GM19452 (cell line): Measurements from ENCODE around the gene CNTD1.
"Not testable (repeated sequence)": the region's sequence is repeated elsewhere in the genome, so short reads cannot be mapped to it uniquely, and the experiment has no call there.

ENCODE experiments used
- ATAC-seq: cut with Tn5 transposase; IDR thresholded peaks from one replicate; pipeline ENCODE4 v1.9.1; 2021; ENCODE audit not compliant: unreplicated experiment

The CNTD1 gene, protein sequence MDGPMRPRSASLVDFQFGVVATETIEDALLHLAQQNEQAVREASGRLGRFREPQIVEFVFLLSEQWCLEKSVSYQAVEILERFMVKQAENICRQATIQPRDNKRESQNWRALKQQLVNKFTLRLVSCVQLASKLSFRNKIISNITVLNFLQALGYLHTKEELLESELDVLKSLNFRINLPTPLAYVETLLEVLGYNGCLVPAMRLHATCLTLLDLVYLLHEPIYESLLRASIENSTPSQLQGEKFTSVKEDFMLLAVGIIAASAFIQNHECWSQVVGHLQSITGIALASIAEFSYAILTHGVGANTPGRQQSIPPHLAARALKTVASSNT

DNA sequence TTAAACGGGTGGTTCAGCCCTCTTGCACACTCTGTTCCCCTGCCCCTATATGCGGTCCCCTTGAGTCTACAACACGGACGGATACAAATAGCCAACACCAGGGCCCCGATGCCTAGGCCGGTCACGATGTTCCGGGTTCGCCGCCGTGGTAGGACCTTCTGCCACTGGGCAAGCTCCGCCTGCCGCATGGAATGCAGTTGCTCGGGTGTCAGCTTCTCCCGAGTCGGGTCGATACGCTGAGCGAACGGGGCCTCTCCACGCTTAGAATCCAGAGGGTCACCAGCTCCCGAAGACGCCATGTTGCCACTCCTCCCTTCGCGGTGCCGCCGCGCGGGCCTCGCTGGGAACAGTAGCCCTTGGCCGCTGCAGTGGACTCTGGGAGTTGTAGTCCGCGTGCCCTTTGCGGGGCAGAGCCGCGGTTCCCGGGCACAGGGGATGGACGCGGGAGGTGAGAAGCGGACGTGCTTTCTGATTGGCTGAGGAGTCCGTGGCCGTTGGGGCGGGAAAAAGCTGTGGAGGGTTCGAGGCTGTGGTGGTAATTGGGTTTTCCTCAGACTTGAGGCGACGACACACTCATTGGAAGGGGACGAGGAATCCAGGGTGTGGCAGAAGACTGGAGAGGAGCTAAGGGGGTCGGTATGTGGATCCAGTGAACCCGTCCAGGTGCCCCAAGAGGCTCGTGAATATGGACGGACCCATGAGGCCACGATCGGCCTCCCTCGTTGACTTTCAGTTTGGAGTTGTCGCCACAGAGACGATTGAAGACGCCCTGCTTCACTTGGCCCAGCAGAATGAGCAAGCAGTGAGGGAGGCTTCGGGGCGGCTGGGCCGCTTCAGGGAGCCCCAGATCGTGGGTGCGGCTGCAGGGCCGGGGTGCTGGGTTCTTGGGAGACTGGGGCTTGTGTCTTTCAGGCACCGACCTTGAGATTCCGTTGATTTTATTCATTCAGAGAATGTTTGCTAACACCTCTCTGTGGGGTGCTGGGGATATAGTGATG, at the start of gene CNTD1, which contains the start of gene COA3:
TSS of gene CNTD1 (plus strand) at position 479 of the 998 bp plus-strand sequence. CDS start at position 686, 207 bp downstream.
TSS of gene COA3 (minus strand) at position 322 of the 998 bp plus-strand sequence. CDS start at position 299, 23 bp downstream.
- peak; percentile 74 for ATAC-seq

GRCh38 chr17:42748908-42749798, 49.5 kb upstream of the CNTD1 start:
- no peak for ATAC-seq

DNA sequence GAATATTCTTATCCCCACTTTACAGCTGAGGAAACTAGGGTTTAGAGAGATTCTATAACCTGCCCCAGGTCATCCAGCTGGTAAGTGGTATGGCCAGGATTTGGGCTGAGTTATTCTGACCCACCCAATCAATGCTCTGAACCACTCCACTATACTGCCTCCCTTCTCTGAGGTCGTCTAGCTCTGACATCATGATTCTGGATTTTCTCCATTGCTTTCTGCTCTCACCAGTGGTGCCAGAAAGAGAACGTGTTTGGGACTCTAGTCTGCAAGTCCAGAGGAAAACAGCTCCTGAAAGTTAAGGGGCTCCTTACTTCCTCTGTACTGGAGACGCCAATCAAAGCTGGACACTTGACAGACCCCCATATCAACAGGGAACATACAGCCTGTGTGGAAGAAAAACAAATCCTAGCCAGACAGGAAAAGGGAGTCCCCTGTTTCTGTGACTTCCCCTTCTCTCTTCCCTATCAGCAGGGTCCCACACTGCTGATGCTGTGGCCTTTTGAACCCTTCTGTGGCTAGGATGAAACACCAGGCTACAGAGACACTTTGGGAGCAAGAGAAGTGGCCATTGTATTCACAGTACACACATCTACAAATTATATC, 47.8 kb upstream of the CNTD1 start:
- ATAC-seq, result no peak

- no peak for ATAC-seq
Observed at GRCh38 chr17:42751628-42752027, 47.0 kb upstream of the CNTD1 start.

- no peak for ATAC-seq
Observed at GRCh38 chr17:42754782-42755181, 43.9 kb upstream of the CNTD1 start.

DNA sequence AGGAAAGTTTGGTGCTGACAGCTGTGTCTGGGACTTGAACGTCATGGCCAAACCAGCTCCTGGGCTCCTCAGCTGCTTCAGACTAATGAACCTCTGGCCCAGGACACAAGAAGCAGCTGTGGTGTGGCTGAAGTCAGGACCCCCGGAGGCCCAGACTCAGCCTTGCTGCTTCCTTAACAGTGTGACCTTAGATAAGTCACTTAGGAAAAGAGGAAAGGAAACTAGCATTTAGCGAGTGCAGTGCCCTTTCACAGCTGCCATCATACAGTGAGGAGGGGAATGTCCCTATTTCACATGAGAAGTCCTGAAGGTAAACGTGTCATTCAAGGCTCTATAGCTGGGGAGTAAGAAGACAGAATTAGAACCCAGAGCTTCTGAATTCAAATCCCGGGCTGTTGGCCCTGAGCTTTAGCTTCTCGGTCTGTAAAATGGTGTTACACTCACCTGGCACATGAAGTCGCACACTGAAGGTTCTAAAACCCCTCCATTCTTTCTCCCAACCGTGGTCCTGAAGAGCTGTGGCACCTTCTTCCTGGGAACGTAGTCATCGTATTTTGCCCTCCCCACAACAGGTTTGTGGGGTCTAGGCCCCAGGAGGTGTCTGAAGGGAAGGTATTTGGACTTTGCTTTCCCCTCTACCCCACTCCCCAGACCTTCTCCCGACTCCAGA, 38.5 kb upstream of the CNTD1 start:
- no peak for ATAC-seq

DNA sequence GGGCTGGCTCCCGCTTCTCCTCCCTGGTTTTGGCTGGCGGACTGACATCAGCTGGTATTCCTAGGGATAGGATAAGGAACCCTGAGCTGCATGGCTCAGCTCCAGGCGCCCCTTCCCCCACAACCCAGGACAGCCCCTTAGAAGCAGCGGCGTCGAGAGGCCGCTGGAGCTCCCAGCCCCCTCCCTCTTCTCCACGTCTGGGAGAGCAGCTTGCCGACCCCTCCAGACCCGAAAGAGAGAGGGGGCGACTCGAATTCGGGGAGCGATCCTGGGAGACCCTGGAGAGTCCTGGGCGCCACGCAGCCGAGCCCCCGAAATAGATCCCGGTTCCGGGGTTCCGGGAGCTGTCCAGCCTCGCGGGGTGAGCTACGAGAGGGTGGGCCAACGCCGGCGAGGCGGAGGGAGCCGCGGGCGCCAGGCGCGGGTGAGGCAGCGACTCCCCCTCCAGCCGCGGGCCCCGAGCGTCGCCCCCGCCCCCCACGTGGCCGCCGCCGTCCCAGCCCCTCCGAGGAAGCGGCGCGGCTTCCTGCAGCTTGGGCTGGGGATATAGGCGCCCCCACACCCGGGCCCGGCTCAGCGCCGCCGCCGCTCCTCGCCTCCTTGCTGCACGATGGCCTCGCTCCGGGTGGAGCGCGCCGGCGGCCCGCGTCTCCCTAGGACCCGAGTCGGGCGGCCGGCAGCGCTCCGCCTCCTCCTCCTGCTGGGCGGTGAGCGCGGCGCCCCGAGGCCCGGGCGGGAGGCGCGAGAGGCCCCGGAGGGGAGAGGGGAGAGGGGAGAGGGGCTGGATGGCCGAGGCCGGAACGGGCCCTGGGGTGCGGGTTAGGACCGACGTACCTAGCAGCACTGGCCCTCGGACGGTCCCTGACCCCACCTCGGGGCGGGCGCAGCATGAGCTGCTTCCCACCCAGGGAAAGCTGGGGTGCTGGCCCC, 37.7 kb upstream of the CNTD1 start, which contains the start of gene RAMP2:
TSS of gene RAMP2 (plus strand) at position 576 of the 930 bp plus-strand sequence. CDS start at position 611, 35 bp downstream.
- no peak for ATAC-seq

GRCh38 chr17:42761638-42762037, 37.0 kb upstream of the CNTD1 start:
- ATAC-seq, result no peak

DNA sequence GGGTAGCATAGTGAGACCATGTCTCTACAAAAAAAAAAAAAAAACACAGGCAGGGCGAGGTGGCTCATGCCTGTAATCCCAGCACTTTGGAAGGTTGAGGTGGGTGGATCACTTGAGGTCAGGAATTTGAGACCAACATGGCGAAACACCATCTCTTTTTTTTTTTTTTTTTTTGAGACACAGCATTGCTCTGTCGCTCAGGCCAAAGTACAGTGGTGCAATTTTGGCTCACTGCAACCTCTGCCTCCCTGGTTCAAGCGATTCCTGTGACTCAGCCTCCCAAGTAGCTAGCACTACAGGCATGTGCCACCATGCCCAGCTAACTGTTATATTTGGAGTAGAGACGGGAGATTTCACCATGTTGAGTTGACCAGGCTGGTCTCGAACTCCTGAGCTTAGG, 32.5 kb upstream of the CNTD1 start:
- ATAC-seq, result no peak

DNA sequence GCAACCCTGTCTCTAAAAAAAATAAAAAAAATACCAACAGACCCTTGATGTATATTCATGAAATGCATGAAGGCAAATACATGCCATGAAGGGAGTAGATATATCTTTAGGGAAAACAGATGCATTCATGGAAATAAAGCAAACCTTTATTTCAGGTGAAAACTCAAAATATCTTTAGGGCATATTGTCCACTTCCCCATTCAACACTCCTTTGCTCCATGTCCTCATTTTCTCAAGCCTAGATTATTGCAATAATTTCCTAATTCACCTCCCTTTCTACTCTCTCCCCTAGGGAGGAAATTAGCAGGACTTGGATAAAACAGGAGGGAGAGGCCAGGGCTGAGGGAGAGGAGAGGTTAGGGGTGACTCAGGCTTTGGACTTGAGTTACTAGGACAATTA, 31.1 kb upstream of the CNTD1 start:
- no peak for ATAC-seq

DNA sequence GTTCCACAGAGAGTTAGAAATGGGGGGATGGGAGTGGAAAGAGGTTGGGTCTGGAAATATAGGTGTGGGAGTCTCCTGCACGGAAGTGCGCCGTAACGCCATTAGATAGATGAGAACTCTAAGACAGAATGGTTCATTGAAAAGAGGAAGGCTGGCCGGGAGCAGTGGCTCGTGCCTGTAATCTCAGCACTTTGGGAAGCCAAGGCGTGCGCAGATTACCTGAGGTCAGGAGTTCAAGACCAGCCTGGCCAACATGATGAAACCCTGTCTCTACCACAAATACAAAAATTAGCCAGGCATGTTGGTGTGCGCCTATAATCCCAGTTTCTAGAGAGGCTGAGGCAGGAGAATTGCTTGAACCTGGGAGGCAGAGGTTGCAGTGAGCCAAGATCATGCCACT, 30.7 kb upstream of the CNTD1 start:
- ATAC-seq, result not testable (repeated sequence)

- ATAC-seq, result not testable (repeated sequence)
Observed at GRCh38 chr17:42769964-42770363, 28.7 kb upstream of the CNTD1 start.

GRCh38 chr17:42772945-42773289, 25.7 kb upstream of the CNTD1 start:
- ATAC-seq, result no peak

DNA sequence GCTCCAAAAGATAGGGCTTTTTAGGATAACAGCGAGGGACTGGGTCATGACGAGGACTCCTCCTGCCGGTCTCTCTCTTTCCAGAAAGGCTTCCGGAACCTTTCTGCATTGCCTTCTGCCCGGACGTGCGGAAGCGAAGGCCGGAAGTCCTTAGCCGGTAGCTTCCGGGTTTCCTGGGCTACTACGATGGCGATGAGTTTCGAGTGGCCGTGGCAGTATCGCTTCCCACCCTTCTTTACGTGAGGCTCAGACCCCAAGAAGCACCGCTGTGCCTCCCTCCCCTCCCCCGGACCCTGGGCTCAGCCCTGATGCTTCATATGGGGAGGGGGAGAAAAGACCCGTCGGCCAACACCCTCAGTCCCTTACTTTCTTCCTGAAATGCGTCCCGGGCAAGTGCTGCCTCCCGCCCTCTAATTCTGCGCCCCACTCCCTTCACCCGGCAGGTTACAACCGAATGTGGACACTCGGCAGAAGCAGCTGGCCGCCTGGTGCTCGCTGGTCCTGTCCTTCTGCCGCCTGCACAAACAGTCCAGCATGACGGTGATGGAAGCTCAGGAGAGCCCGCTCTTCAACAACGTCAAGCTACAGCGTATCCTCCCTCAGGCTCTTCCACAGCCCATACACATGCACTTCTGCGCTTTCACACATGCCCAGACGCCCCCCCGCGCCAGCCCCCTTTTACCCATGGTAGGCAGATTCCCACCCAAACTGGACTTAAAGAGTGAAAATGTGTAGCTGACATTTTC, 25.2 kb upstream of the CNTD1 start, which contains the start of gene VPS25:
TSS of gene VPS25 (plus strand) at position 160 of the 746 bp plus-strand sequence. CDS start at position 187, 27 bp downstream.
- ATAC-seq, result peak; percentile 81

DNA sequence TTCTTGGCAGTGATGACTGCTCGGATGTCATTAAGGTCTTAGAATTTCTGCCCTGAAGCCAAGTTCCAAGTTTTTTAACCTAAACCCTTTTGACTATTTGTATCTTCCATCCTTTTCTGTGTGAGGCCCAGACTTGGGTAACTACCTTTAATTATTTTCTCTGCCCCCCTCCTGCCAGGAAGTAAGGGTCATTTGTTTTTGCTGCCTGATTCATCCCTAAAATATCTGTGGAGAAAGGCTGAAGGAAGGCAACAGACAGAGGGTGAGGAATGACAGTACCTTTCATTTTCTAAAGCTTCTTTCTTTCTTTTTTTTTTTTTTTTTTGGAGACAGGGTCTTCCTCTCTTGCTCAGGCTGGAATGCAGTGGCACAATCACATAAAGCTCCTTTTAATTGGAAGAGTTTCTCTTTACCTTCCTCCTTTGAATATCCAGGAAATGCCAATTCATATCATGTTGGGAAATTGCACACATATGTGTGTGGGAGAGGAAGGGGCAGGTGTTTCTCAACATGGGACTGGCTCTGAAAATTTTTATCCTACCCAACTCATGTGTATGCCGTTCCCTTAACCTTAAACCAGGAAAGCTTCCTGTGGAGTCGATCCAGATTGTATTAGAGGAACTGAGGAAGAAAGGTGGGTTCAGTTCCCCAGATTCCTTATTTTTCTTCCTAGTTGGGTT, 24.5 kb upstream of the CNTD1 start:
- no peak for ATAC-seq

DNA sequence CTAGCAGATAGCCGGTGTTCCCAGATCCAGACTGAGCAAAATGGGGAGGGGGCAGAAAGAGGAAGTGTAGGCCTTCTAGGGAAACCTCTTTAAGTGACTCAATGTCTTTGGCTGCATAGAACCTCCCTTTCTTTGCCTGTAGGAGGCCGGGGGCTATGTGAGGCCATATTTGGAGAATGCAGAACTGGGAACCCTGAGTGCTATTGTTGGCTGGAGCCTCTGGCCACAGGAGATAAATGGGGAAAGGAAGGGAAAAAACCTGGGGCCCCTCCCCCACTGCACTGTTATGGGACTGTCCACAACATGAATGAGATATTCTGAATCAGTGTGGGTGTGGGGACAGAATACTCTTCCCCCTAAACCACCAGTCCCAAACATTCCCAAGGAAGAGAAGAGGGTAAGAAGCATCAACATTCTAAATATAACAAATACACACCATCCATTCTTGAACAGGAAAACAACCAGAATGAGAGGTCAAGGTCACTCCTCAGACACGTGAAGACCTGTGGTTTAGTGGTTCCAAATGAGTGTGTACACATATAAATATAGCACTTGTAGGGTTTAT, 23.0 kb upstream of the CNTD1 start:
- ATAC-seq, result no peak

DNA sequence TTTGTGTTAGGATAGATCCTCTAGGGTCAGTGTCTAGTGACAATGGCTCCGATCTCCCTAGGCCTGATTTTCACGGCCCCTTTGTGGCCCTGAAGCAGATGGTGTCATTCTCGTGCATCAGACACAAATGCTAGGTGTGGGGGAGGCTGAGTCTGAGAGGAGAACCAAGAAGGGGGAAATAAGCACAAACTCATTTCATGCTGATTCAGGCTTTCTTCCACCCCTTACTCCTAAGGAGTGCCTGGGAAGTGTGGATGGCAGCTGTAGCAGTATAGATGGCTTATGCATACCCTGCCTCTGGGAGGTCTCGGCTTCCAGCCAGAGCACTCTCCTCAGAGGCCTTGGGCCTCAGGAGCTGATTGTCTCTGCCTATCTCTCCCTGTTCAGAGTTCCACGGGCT, 20.1 kb upstream of the CNTD1 start:
- no peak for ATAC-seq
